Spleen (tissue), 11 donors: ENCODE results near the gene TMEM214. TPM values are rescaled to one million over a fixed set of nuclear protein-coding genes. Genes with fewer than 3 reads are reported as not detected.
A peak's percentile ranks its signal among the peaks of the same experiment; 100 is the strongest.

Experiments
- DNase-seq: peaks from one replicate; pipeline ENCODE4 v3.0.0-alpha.2; 2020
- H3K27ac ChIP-seq, 8 donors: fragments of 200-600 bp; sonication (generic) in 7 of 8; 1 replicate in 4 of 8; 2 replicates in 4 of 8; pipeline versions ENCODE4 v1.5.0 to v1.8.0; 2016 to 2021; ENCODE audit warnings: inconsistent platforms in 4 of 8, mild to moderate bottlenecking in 4 of 8, moderate library complexity in 1 of 8
- H3K27me3 ChIP-seq, 7 donors: fragments of 200-600 bp; sonication (generic) in 6 of 7; replicated peaks in 1 of 7; 1 replicate in 4 of 7; 2 replicates in 3 of 7; pipeline versions ENCODE4 v1.5.0 to v1.8.0; 2016 to 2021; ENCODE audit warnings: inconsistent platforms in 3 of 7, mild to moderate bottlenecking in 1 of 7
- H3K36me3 ChIP-seq, 6 donors: fragments of 200-600 bp; sonication (generic) in 5 of 6; 1 replicate in 4 of 6; 2 replicates in 2 of 6; pipeline versions ENCODE4 v1.5.0 to v1.8.0; 2016 to 2021; ENCODE audit warnings: inconsistent platforms in 2 of 6
- H3K4me1 ChIP-seq, 6 donors: fragments of 200-600 bp; sonication (generic) in 5 of 6; 1 replicate in 3 of 6; 2 replicates in 3 of 6; pipeline versions ENCODE4 v1.5.0 to v1.8.0; 2016 to 2021; ENCODE audit warnings: inconsistent platforms in 3 of 6
- H3K4me3 ChIP-seq, 8 donors: fragments of 200-600 bp; sonication (generic) in 7 of 8; 1 replicate in 4 of 8; 2 replicates in 4 of 8; pipeline versions ENCODE4 v1.5.0 to v1.8.0; 2016 to 2021; ENCODE audit warnings: inconsistent platforms in 4 of 8, mild to moderate bottlenecking in 4 of 8, moderate library complexity in 2 of 8
- H3K9me3 ChIP-seq, 8 donors: fragments of 200-600 bp; sonication (generic) in 7 of 8; 1 replicate in 4 of 8; 2 replicates in 4 of 8; pipeline versions ENCODE4 v1.5.0 to v1.8.0; 2016 to 2021; ENCODE audit warnings: inconsistent platforms in 4 of 8
- CTCF ChIP-seq, 11 experiments: fragments of 200-600 bp in 7 of 11; fragments of 450-650 bp in 4 of 11; sonication (generic) in 4 of 11; IDR thresholded peaks in 8 of 11; conservative IDR thresholded peaks in 3 of 11; 1 replicate in 7 of 11; 2 replicates in 4 of 11; pipeline versions ENCODE4 v1.4.0 to v1.8.0; 2016 to 2021; ENCODE audit warnings: antibody characterized with exemption in 11 of 11, inconsistent platforms in 4 of 11, mild to moderate bottlenecking in 1 of 11
- POLR2A ChIP-seq, 3 donors: fragments of 450-650 bp; IDR thresholded peaks; one replicate each; pipeline ENCODE4 v1.5.1; 2017; ENCODE audit warnings: antibody characterized with exemption in 3 of 3, mild to moderate bottlenecking in 1 of 3
- POLR2AphosphoS5 ChIP-seq, 3 donors: sonication (generic); formaldehyde crosslinking; IDR thresholded peaks; one replicate each; pipeline ENCODE4 v1.5.1; 2017; ENCODE audit warnings: antibody characterized with exemption in 3 of 3
- WGBS, 5 donors: extraction: QIAGEN DNeasy Blood & Tissue Kit in 3 of 5; methylation state at CpG; one replicate each; pipeline versions ENCODE4 v1.1.5 to v1.1.7; 2013 to 2018; 5-methylcytosine and 5-hydroxymethylcytosine counted together
- intact Hi-C: fragments of 100-400 bp; cut with DNase I; formaldehyde crosslinking; loops from one replicate; pipeline ENCODE4 v1.15.0; 2023; ENCODE audit warnings: low total_unique reads
- polyA plus RNA-seq, 3 donors: library from polyadenylated mRNA; stranded (reverse); fragments of 200-250 nt; gene quantifications; one replicate each; pipeline ENCODE4 v1.2.1, GENCODE V29; 2013
- total RNA-seq, 7 donors: library from RNA; depleted of rRNA in 3 of 7; stranded (reverse); fragments of >200 nt in 3 of 7; fragmentation: NEBNext Ultra II Directional in 4 of 7; extraction: Animal tissue kit (Norgen Biotek cat#: 25700) in 4 of 7; gene quantifications; one replicate each; pipeline versions ENCODE4 v1.1.0 to v1.2.1, GENCODE V29; 2016 to 2021
- donor health status: healthy with polysubstance abuse.
- donor health status: DM: no; HTN: no; CAD: no; lungs with moderate emphysema.
- donor health status: DM: no; HTN: no; CAD: no.
- donor health status: Bipolar disorder and iron deficiency.
- donor health status: healthy.
- donor health status: DM: no; HTN: no; CAD: no.
- donor health status: DM: yes; HTN: yes; CAD: no.

The TMEM214 gene
- total and polyA plus RNA-seq, 10 donors: 22.3 to 93.1 (median 68.8) TPM

GRCh38 chr2:27029051-27029450, 3.7 kb upstream of the TMEM214 start:
- Histone ChIP-seq H3K4me3 (no peak overlapping the region), H3K9me3 (no peaks in the 10 kb centered on the region), H3K4me1 (peaks cover 11 to 39% (median 22%) of the 10 kb centered on the region in 6 donors), H3K27ac (no peak overlapping the region), H3K27me3 (no peaks in the 10 kb centered on the region), H3K36me3 (peaks cover 0 to 49% (median 11%) of the 10 kb centered on the region in 6 donors)
- WGBS, 5 donors: 75 to 94% (median 82%) methylated on average over 2 of the region's 2 CpGs
- intact Hi-C loops: no loop called here
- TF ChIP-seq POLR2AphosphoS5 (IDR thresholded peaks at IDR 0.05): no peak
- TF ChIP-seq CTCF (IDR thresholded peaks at IDR 0.05 in 8 of 11, conservative IDR thresholded peaks at IDR 0.05 in 3 of 11): no peak
- no peak for TF ChIP-seq POLR2A (IDR thresholded peaks at IDR 0.05)
- DNase-seq: no peak

DNA sequence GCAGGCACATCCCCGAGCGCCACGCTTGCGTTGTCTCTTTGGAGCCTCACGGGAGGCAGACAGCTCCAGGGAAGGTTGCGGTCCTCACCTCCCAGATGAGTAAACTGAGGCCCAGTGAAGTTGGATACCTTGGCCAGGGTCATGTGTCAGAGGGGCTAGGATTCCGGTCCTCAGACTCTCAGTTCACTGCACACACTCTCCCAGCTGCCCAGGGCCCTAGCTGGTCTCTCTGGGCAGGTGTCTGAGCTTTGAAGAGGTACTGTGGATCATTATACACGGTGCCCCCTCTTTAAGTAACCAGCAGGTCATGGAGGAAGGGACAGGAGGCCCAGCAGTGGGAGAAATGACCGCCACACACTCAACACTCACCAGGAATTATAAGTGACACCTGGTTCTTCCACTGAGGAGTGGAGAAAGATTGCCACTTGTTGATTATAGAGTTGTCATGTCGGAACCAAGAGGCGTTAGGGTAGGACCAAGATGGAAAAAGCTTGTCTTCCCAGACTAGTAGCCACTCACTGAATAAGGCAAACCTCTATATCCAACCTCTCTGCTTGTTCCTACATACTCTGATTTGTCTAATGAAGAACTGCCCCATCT, 588 bp downstream of the TMEM214 start:
- Histone ChIP-seq H3K4me1 (peaks cover 15 to 57% (median 33%) of the 10 kb centered on the region in 6 donors), H3K27ac (peak overlapping the region; percentile 81 to 90 (median 86)), H3K36me3 (peaks cover 5 to 48% (median 36%) of the 10 kb centered on the region in 6 donors), H3K4me3 (peak overlapping the region; percentile 57 to 83 (median 78)), H3K9me3 (no peaks in the 10 kb centered on the region), H3K27me3 (no peaks in the 10 kb centered on the region)
- TF ChIP-seq POLR2AphosphoS5 (IDR thresholded peaks at IDR 0.05) (no peak), CTCF (IDR thresholded peaks at IDR 0.05 in 8 of 11, conservative IDR thresholded peaks at IDR 0.05 in 3 of 11) (no peak), POLR2A (IDR thresholded peaks at IDR 0.05) (no peak)
- DNase-seq: no peak
- 14 to 18% (median 17%) methylated on average over 9 to 11 of the region's 11 CpGs for WGBS, 5 donors
- intact Hi-C loops: no loop called here

DNA sequence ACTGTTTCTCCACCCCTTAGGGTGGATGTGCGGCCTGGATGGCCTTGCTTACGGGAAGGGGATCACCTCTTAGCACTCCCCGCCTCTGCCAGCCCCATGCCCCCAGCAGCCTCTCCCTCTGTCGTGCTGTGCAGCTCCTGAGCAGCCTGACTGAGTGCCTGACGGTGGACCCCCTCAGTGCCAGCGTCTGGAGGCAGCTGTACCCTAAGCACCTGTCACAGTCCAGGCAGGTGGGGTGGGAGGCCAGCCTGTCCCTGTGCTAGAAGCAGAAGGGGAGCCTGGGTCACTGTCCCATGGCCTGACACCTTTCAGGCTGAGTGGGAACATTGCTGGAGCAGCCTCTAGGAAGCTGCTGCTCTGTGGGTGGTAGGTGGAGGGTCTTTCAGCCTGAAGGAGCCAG, 5.2 kb downstream of the TMEM214 start:
- intact Hi-C loops: no loop called here
- WGBS, 5 donors: 82 to 96% (median 95%) methylated on average over 3 to 6 of the region's 6 CpGs
- no peak overlapping the region for H3K4me3 ChIP-seq
- H3K4me1 ChIP-seq: peaks cover 11 to 60% (median 43%) of the 10 kb centered on the region in 6 donors
- no peaks in the 10 kb centered on the region for H3K27me3 ChIP-seq
- DNase-seq: no peak
- H3K9me3 ChIP-seq: no peaks in the 10 kb centered on the region
- H3K27ac ChIP-seq: peak overlapping the region in 1 of 8 donors; percentile 14
- TF ChIP-seq POLR2A (IDR thresholded peaks at IDR 0.05) (no peak), CTCF (IDR thresholded peaks at IDR 0.05 in 8 of 11, conservative IDR thresholded peaks at IDR 0.05 in 3 of 11) (no peak), POLR2AphosphoS5 (IDR thresholded peaks at IDR 0.05) (no peak)
- peaks cover 5 to 85% (median 66%) of the 10 kb centered on the region in 6 donors for H3K36me3 ChIP-seq

GRCh38 chr2:27038631-27039339, 6.0 kb downstream of the TMEM214 start:
- intact Hi-C loops: no loop called here
- DNase-seq: peak; percentile 58
- Histone ChIP-seq H3K9me3 (no peaks in the 10 kb centered on the region), H3K4me3 (no peak overlapping the region), H3K27ac (no peak overlapping the region), H3K36me3 (peaks cover 5 to 91% (median 66%) of the 10 kb centered on the region in 6 donors), H3K27me3 (no peaks in the 10 kb centered on the region), H3K4me1 (peaks cover 7 to 54% (median 37%) of the 10 kb centered on the region in 6 donors)
- TF ChIP-seq POLR2A (IDR thresholded peaks at IDR 0.05) (no peak), POLR2AphosphoS5 (IDR thresholded peaks at IDR 0.05) (peak in 1 of 3 donors; percentile 37)
- 82 to 91% (median 87%) methylated on average over 13 to 17 of the region's 17 CpGs for whole genome bisulfite sequencing, 5 donors
